ENCODE measurements around the gene POC1B. TPM values are rescaled to one million over a fixed set of nuclear protein-coding genes. Genes with fewer than 3 reads are reported as not detected.

POC1B gene
- total RNA-seq, 3 donors from 2014 or later: 16.0 to 30.4 (median 27.9) TPM

DNA sequence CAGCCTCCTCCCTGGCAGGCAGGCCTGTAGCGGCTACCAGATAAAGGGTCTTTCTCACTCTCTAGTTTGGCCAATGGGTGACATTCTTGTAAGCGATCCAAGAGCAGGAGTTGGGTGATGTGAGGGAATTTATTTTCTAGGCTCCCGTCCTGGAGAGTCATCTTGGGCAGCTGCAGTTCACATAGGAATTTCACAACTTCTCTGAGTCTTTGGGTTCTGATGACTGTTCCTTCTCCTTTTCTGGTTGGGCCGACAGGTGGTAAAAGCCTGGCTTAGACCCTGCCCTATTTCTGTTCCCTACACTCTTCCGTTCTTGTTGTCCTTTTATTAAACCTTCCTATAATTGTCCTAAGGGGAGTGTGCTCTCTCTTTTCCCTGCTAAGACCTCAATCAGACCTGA is 42.6 kb upstream of the POC1B start:
- Histone ChIP-seq H3K4me1 (no peaks in the 10 kb centered on the region), H3K9me3 (no peaks in the 10 kb centered on the region), H3K27me3 (no peaks in the 10 kb centered on the region), H3K27ac (peak overlapping the region; percentile 65 to 66), H3K36me3 (no peaks in the 10 kb centered on the region), H3K4me3 (no peak overlapping the region)
- TF ChIP-seq, protein P1, sequence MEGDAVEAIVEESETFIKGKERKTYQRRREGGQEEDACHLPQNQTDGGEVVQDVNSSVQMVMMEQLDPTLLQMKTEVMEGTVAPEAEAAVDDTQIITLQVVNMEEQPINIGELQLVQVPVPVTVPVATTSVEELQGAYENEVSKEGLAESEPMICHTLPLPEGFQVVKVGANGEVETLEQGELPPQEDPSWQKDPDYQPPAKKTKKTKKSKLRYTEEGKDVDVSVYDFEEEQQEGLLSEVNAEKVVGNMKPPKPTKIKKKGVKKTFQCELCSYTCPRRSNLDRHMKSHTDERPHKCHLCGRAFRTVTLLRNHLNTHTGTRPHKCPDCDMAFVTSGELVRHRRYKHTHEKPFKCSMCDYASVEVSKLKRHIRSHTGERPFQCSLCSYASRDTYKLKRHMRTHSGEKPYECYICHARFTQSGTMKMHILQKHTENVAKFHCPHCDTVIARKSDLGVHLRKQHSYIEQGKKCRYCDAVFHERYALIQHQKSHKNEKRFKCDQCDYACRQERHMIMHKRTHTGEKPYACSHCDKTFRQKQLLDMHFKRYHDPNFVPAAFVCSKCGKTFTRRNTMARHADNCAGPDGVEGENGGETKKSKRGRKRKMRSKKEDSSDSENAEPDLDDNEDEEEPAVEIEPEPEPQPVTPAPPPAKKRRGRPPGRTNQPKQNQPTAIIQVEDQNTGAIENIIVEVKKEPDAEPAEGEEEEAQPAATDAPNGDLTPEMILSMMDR (IDR thresholded peaks at IDR 0.05): no peak
- TF ChIP-seq POLR2AphosphoS5 (IDR thresholded peaks at IDR 0.05): no peak
- no peak for TF ChIP-seq POLR2A (IDR thresholded peaks at IDR 0.05)
- no peak for DNase-seq (ENCODE audit: low spot score in 2 of 2)
- intact Hi-C loops (cut with DNase I; ENCODE audit: low total_unique reads): loop anchor here (10.0 kb wide), 1 partner anchor 146 kb away; no protein-coding TSS in a partner anchor

DNA sequence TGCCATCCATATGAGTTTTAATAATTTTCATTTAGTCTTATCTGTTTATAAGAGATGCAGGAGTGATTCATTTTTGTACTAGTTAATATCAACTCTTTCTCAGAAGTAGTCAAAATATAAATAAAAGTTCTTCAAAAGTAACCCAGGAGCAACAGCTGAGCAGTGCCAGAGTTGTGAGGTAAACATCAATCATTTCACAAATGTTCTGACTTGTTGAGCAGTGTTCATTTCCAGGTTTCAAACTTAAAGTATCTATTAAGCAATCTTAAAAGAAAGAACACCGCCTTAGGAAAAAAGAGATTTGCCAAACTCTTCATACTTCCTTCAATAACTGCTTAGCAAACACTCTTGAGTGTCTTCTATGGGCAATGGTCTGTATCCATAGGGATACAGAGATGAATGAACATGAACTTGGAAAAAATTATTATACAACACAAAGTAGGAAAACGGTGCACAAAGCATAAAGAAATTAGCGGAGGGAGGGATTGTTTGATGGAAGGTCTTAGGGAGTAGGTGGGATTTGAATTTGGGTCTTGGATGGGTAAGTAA is 41.9 kb upstream of the POC1B start:
- H3K9me3 ChIP-seq: no peaks in the 10 kb centered on the region
- no peaks in the 10 kb centered on the region for H3K4me1 ChIP-seq
- TF ChIP-seq, protein P1 (IDR thresholded peaks at IDR 0.05): no peak
- TF ChIP-seq POLR2A (IDR thresholded peaks at IDR 0.05) (no peak), POLR2AphosphoS5 (IDR thresholded peaks at IDR 0.05) (no peak)
- no peak for DNase-seq (ENCODE audit: low spot score in 2 of 2)
- H3K36me3 ChIP-seq: no peaks in the 10 kb centered on the region
- H3K27me3 ChIP-seq: no peaks in the 10 kb centered on the region
- H3K4me3 ChIP-seq: no peak overlapping the region
- peak overlapping the region; percentile 69 to 74 for H3K27ac ChIP-seq
- intact Hi-C loops (cut with DNase I; ENCODE audit: low total_unique reads): loop anchor here (10.0 kb wide), 1 partner anchor 147 kb away; no protein-coding TSS in a partner anchor

DNA sequence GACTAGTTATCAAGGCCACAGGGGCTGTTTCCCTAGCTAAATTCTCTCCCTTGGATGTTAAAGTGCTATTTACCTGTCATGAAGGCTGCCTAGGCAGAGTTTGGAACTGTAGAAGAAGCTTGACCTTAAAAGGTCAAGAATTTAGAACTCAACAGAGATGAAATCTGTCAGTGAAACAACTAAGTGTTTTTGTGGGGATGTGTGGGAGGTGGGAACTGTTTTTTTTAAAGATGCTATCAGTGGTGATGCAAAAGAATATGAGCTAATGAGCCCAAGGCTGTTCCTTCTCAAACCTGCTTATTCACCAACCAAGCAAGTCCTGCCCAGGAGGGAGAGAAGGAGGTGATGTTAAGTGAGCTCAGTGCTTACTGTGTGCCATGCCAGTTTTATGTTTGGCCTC is 40.8 kb upstream of the POC1B start:
- TF ChIP-seq POLR2A (IDR thresholded peaks at IDR 0.05): no peak
- TF ChIP-seq POLR2AphosphoS5 (IDR thresholded peaks at IDR 0.05): peak in 1 of 3 donors; percentile 20
- TF ChIP-seq, protein P1 (IDR thresholded peaks at IDR 0.05): no peak
- intact Hi-C loops (cut with DNase I; ENCODE audit: low total_unique reads): loop anchor here (10.0 kb wide), 1 partner anchor 148 kb away; no protein-coding TSS in a partner anchor
- H3K9me3 ChIP-seq: no peaks in the 10 kb centered on the region
- peak in 1 of 2 donors; percentile 68 for DNase-seq (ENCODE audit: low spot score in 2 of 2)
- H3K36me3 ChIP-seq: no peaks in the 10 kb centered on the region
- H3K27me3 ChIP-seq: no peaks in the 10 kb centered on the region
- H3K4me1 ChIP-seq: no peaks in the 10 kb centered on the region
- no peak overlapping the region for H3K4me3 ChIP-seq
- H3K27ac ChIP-seq: peak overlapping the region; percentile 69 to 74

DNA sequence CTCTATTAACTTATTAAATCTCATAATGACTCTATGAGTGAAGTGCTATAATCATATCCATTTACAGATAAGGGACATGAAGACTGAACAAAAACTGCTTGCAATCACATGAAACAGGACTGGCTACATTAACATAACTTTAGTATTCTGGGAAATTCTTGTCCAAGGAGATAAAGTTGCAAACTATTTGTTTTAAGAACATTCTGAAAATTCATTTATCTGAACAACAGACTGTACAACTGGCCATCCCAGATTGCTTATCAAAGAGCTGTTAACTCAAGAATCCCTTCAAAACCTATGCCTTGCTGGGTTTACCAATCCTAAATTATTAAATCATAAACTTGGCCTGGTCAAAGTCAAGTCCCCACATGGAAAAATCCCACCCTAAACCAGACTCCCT is 39.2 kb upstream of the POC1B start:
- TF ChIP-seq, protein P1 (IDR thresholded peaks at IDR 0.05): no peak
- no peak for TF ChIP-seq POLR2A (IDR thresholded peaks at IDR 0.05)
- TF ChIP-seq POLR2AphosphoS5 (IDR thresholded peaks at IDR 0.05): no peak
- Histone ChIP-seq H3K27ac (no peak overlapping the region), H3K36me3 (no peaks in the 10 kb centered on the region), H3K4me1 (no peaks in the 10 kb centered on the region), H3K4me3 (no peak overlapping the region), H3K27me3 (no peaks in the 10 kb centered on the region), H3K9me3 (no peaks in the 10 kb centered on the region)
- no peak for DNase-seq (ENCODE audit: low spot score in 2 of 2)
- intact Hi-C loops (cut with DNase I; ENCODE audit: low total_unique reads): loop anchor here (10.0 kb wide), 1 partner anchor 150 kb away; no protein-coding TSS in a partner anchor

DNA sequence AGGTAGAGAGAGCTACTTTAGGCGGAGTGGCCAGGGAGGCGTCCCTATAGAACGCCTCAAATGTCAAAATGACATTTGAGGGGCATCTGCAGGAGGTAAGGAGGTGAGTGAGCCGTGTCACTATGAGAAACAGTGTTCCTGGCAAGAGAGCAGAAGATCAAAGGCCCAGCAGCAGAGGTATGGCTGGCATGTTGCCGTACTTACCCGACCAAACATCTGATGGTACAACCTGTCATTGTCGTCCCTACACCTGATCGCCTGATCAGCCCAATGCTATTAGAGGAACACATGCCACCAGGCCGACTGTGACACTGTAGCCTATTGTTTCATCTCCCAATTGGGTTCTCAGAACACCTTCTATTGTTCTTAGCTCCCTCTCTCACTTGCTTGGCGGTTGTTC is 33.9 kb upstream of the POC1B start:
- Histone ChIP-seq H3K4me3 (no peak overlapping the region), H3K9me3 (no peaks in the 10 kb centered on the region), H3K4me1 (no peaks in the 10 kb centered on the region), H3K27me3 (no peaks in the 10 kb centered on the region), H3K27ac (no peak overlapping the region), H3K36me3 (no peaks in the 10 kb centered on the region)
- DNase-seq (ENCODE audit: low spot score in 2 of 2): no peak
- TF ChIP-seq POLR2A (IDR thresholded peaks at IDR 0.05): no peak
- intact Hi-C loops (cut with DNase I; ENCODE audit: low total_unique reads): loop anchor here (10.0 kb wide), 1 partner anchor 155 kb away; no protein-coding TSS in a partner anchor
